ENCODE data around the gene MIF.

MIF gene

GRCh38 chr22:23893945-23894709, at the start of gene MIF:
MIF (plus strand) TSS chr22:23894383; CDS start chr22:23894475, 92 bp downstream.
- DNase-seq (ENCODE audit: low spot score in 2 of 2) (peak; percentile 98 to 99), ATAC-seq (ENCODE audit: low read depth) (peak; percentile 80)
- Mint-ChIP-seq H3K36me3 (peaks cover 10% of the 10 kb centered on the region), H3K9me3 (no peaks in the 10 kb centered on the region), H3K27me3 (no peaks in the 10 kb centered on the region), H3K4me1 (peaks cover 28% of the 10 kb centered on the region), H3K4me3 (peak within 1 kb of the TSS; percentile 99), H3K27ac (peak within 1 kb of the TSS; percentile 96)

GRCh38 chr22:23844739-23845202, 49.4 kb upstream of the MIF start:
- Mint-ChIP-seq H3K36me3 (no peaks in the 10 kb centered on the region), H3K4me3 (peak overlapping the region; percentile 78), H3K4me1 (peaks cover 48% of the 10 kb centered on the region), H3K27ac (peak overlapping the region; percentile 95), H3K27me3 (no peaks in the 10 kb centered on the region), H3K9me3 (no peaks in the 10 kb centered on the region)
- DNase-seq (ENCODE audit: low spot score in 2 of 2) = no peak
- no peak for ATAC-seq (ENCODE audit: low read depth)

GRCh38 chr22:23845265-23846080, 48.7 kb upstream of the MIF start:
- H3K4me3 Mint-ChIP-seq = peak overlapping the region; percentile 78
- ATAC-seq (ENCODE audit: low read depth) (no peak), DNase-seq (ENCODE audit: low spot score in 2 of 2) (no peak)
- no peaks in the 10 kb centered on the region for H3K36me3 Mint-ChIP-seq
- H3K27me3 Mint-ChIP-seq = no peaks in the 10 kb centered on the region
- H3K27ac Mint-ChIP-seq = peak overlapping the region; percentile 95
- peaks cover 51% of the 10 kb centered on the region for H3K4me1 Mint-ChIP-seq
- H3K9me3 Mint-ChIP-seq = no peaks in the 10 kb centered on the region

DNA sequence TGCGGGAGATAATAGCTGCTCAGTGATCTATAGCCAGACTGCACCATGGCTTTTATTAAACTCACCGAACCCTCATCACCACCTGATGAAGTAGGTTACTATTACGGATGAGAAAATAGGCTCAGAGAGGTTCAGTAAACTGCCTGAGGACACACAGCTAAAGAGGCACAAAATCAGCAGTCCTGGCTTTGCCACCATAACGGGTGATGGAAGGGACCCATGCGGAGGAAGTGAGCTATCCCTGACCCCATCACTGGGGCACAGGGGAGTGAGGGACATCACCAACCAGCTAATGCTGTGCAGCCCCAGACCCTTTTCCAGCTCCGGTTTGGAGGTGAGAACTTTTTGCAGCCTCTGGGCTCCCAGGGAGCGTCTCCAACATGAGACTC, 48.1 kb upstream of the MIF start:
- no peaks in the 10 kb centered on the region for H3K36me3 Mint-ChIP-seq
- H3K27me3 Mint-ChIP-seq = no peaks in the 10 kb centered on the region

DNA sequence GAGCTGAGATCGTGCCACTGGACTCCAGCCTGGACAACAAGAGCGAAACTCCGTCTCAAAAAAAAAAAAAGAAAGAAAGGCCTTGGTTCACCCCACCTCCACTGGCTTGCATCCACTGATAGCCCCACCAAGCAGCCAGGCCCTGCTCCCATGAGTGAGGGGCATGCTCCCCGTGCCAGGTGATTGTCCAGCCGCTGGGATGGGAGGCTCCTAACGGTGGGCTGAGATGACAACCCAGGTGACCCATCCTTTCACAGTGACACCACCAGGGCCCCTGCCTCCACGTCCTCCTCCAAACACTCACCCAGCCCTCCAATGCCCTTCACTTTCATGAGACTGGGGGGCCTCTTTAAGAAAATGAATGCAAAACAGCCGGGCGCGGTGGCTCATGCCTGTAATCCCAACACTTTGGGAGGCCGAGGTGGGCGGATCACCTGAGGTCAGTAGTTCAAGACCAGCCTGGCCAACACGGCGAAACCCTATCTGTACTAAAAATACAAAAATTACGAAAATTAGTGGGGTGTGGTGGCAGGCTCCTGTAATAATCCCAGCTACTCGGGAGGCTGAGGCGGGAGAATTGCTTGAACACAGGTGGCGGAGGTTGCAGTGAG, 46.8 kb upstream of the MIF start:
- H3K4me3 Mint-ChIP-seq = peak overlapping the region; percentile 44
- H3K27me3 Mint-ChIP-seq = no peaks in the 10 kb centered on the region
- H3K36me3 Mint-ChIP-seq = no peaks in the 10 kb centered on the region
- no peak overlapping the region for H3K27ac Mint-ChIP-seq
- ATAC-seq (ENCODE audit: low read depth) (no peak), DNase-seq (ENCODE audit: low spot score in 2 of 2) (no peak)
- no peaks in the 10 kb centered on the region for H3K9me3 Mint-ChIP-seq
- peaks cover 43% of the 10 kb centered on the region for H3K4me1 Mint-ChIP-seq

More for the DNA sequence above, 48.1 kb upstream of the MIF start:
- Mint-ChIP-seq H3K4me3 (no peak overlapping the region), H3K27ac (no peak overlapping the region), H3K4me1 (peaks cover 49% of the 10 kb centered on the region), H3K9me3 (no peaks in the 10 kb centered on the region)
- no peak for DNase-seq (ENCODE audit: low spot score in 2 of 2)
- no peak for ATAC-seq (ENCODE audit: low read depth)

GRCh38 chr22:23847991-23848864, 46.0 kb upstream of the MIF start:
- Mint-ChIP-seq H3K27ac (no peak overlapping the region), H3K27me3 (no peaks in the 10 kb centered on the region), H3K36me3 (no peaks in the 10 kb centered on the region), H3K4me1 (peaks cover 37% of the 10 kb centered on the region), H3K9me3 (no peaks in the 10 kb centered on the region), H3K4me3 (peak overlapping the region; percentile 44)
- ATAC-seq (ENCODE audit: low read depth) (no peak), DNase-seq (ENCODE audit: low spot score in 2 of 2) (no peak)

- Mint-ChIP-seq H3K4me3 (peak overlapping the region; percentile 67), H3K27ac (no peak overlapping the region), H3K9me3 (no peaks in the 10 kb centered on the region), H3K4me1 (peaks cover 32% of the 10 kb centered on the region), H3K36me3 (no peaks in the 10 kb centered on the region), H3K27me3 (no peaks in the 10 kb centered on the region)
- ATAC-seq (ENCODE audit: low read depth) (peak; percentile 88), DNase-seq (ENCODE audit: low spot score in 2 of 2) (peak; percentile 95 to 98)
Observed at GRCh38 chr22:23849009-23850006, 44.9 kb upstream of the MIF start.

- Mint-ChIP-seq H3K9me3 (no peaks in the 10 kb centered on the region), H3K4me1 (peaks cover 24% of the 10 kb centered on the region), H3K27ac (no peak overlapping the region), H3K36me3 (no peaks in the 10 kb centered on the region), H3K4me3 (peak overlapping the region; percentile 73), H3K27me3 (no peaks in the 10 kb centered on the region)
- peak; percentile 22 for ATAC-seq (ENCODE audit: low read depth)
- DNase-seq (ENCODE audit: low spot score in 2 of 2) = no peak
Observed at GRCh38 chr22:23850136-23850611, 44.0 kb upstream of the MIF start.

- peak overlapping the region; percentile 95 for H3K4me3 Mint-ChIP-seq
- H3K36me3 Mint-ChIP-seq = peaks cover under 1% of the 10 kb centered on the region
- peak in 1 of 2 donors; percentile 47 for DNase-seq (ENCODE audit: low spot score in 2 of 2)
- H3K9me3 Mint-ChIP-seq = no peaks in the 10 kb centered on the region
- H3K27me3 Mint-ChIP-seq = no peaks in the 10 kb centered on the region
- ATAC-seq (ENCODE audit: low read depth) = peak; percentile 37
- peak overlapping the region; percentile 81 for H3K27ac Mint-ChIP-seq
- peaks cover 15% of the 10 kb centered on the region for H3K4me1 Mint-ChIP-seq
Observed at GRCh38 chr22:23856721-23857605, 37.2 kb upstream of the MIF start.

DNA sequence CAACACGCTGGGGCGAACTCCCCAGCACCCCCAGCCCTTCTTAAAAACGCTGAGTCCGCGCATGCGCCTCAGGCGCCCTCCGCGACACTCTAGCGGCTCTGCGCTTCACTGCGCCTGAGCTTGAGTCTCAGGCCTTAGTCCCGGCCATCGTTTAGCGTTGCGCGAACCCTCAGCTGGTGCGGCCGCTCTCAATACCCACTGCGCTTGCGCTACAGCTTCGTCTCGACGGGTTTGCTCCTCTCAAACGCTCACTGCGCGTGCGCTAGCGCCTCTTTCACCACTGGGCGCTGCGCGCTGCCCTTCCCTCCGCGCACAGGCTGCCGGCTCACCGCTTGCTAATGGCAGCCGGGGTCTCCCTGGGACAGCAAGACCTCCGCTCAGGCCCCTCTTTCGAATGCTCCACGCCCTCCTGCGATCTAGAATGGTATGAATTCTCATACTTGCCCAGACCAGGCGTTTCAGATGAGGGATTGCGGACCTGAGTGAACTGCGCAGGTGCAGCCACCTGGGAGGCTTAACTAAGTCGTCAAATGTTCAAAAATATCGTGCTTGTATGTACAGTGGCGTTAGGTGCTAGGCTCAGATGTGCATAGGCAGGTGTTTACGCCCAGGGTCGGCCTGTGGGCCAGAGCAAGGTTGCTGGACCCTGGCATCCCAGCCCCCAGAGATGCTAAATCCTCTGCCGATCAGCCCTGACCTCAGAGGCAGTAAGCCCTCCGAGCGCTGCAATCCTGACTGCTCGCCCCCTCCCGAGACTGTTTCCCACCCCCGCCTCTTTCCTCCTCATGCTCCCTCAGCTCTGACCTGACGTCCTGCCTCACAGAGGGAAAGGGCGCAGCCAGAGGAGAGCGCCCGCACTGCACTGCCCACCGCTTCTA, 36.3 kb upstream of the MIF start, which contains the start of gene SLC2A11:
TSS of gene SLC2A11 (plus strand) at position 270 of the 878 bp plus-strand sequence. CDS start at position 395, 125 bp downstream.
- no peaks in the 10 kb centered on the region for H3K27me3 Mint-ChIP-seq
- H3K36me3 Mint-ChIP-seq = peaks cover 9% of the 10 kb centered on the region
- H3K4me3 Mint-ChIP-seq = peak within 1 kb of the TSS; percentile 95
- DNase-seq (ENCODE audit: low spot score in 2 of 2) (peak; percentile 91 to 94), ATAC-seq (ENCODE audit: low read depth) (peak; percentile 93)
- peak within 1 kb of the TSS; percentile 81 for H3K27ac Mint-ChIP-seq
- peaks cover 20% of the 10 kb centered on the region for H3K4me1 Mint-ChIP-seq
- no peaks in the 10 kb centered on the region for H3K9me3 Mint-ChIP-seq

GRCh38 chr22:23858484-23858815, 35.7 kb upstream of the MIF start:
- Mint-ChIP-seq H3K4me1 (peaks cover 23% of the 10 kb centered on the region), H3K36me3 (peaks cover 13% of the 10 kb centered on the region), H3K9me3 (no peaks in the 10 kb centered on the region), H3K27me3 (no peaks in the 10 kb centered on the region), H3K4me3 (peak overlapping the region; percentile 95), H3K27ac (peak overlapping the region; percentile 81)
- DNase-seq (ENCODE audit: low spot score in 2 of 2) (no peak), ATAC-seq (ENCODE audit: low read depth) (no peak)
